ENCODE measurements around the gene FXYD5.

DNA sequence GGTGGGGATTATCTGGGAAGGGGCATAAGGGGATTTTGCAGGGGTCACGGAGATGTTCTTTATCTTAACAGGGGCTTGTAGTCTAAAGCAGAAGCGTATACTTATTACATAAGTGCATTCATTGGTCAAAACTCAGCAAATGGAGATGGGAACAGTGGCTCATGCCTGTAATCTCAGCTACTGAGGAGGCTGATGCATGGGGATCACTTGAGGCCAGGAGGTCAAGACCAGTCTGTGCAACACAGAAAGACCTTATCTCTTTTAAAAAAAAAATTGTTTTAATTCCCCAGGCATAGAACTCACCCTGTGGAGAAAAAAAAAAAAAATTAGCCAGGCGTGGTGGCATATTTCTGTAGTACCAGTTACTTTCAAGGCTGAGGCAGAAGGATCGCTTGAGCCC, 55.1 kb downstream of the FXYD5 start:
- TF ChIP-seq, protein P1, sequence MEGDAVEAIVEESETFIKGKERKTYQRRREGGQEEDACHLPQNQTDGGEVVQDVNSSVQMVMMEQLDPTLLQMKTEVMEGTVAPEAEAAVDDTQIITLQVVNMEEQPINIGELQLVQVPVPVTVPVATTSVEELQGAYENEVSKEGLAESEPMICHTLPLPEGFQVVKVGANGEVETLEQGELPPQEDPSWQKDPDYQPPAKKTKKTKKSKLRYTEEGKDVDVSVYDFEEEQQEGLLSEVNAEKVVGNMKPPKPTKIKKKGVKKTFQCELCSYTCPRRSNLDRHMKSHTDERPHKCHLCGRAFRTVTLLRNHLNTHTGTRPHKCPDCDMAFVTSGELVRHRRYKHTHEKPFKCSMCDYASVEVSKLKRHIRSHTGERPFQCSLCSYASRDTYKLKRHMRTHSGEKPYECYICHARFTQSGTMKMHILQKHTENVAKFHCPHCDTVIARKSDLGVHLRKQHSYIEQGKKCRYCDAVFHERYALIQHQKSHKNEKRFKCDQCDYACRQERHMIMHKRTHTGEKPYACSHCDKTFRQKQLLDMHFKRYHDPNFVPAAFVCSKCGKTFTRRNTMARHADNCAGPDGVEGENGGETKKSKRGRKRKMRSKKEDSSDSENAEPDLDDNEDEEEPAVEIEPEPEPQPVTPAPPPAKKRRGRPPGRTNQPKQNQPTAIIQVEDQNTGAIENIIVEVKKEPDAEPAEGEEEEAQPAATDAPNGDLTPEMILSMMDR (IDR thresholded peaks at IDR 0.05; ENCODE audit: low read length), result no peak
- TF ChIP-seq EZH2 (IDR thresholded peaks at IDR 0.05; ENCODE audit: borderline replicate concordance, low read length), result no peak

All from OCI-LY1 (cell line).